HG03442 (cell line): ENCODE data around the gene KLRC3.
"Not testable (repeated sequence)": the region's sequence is repeated elsewhere in the genome, so short reads cannot be mapped to it uniquely, and the experiment has no call there.

Experiments
- ATAC-seq: cut with Tn5 transposase; IDR thresholded peaks from one replicate; pipeline ENCODE4 v1.9.1; 2021; ENCODE audit warnings: mild to moderate bottlenecking, moderate library complexity; ENCODE audit not compliant: unreplicated experiment

KLRC3 gene

GRCh38 chr12:10420334-10420733, at the start of gene KLRC3:
Gene KLRC3, minus strand, starts transcription at chr12:10420595. Its CDS starts 45 bp downstream, at chr12:10420550.
- not testable (repeated sequence) for ATAC-seq

- no peak for ATAC-seq
Measured at GRCh38 chr12:10469701-10470100, 49.3 kb upstream of the KLRC3 start.

DNA sequence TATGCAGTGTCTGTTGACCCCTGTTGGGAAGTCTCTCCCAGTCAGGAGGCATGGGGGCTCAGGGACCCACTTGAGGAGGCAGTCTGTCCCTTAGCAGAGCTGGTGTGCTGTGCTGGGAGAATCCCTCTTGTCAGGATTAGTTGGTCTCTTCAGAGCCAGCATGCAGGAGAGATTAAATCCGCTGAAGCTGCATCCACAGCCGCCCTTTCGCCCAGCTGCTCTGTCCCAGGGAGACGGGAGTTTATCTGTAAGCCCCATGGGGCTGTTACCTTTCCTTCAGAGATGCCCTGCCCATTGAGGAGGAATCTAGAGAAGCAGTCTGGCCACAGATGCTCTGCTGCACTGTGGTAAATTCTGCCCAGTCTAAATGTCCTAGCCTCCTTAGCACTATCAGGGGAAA, 45.9 kb upstream of the KLRC3 start:
- ATAC-seq: no peak

GRCh38 chr12:10457760-10458159, 37.4 kb upstream of the KLRC3 start:
- ATAC-seq: no peak

DNA sequence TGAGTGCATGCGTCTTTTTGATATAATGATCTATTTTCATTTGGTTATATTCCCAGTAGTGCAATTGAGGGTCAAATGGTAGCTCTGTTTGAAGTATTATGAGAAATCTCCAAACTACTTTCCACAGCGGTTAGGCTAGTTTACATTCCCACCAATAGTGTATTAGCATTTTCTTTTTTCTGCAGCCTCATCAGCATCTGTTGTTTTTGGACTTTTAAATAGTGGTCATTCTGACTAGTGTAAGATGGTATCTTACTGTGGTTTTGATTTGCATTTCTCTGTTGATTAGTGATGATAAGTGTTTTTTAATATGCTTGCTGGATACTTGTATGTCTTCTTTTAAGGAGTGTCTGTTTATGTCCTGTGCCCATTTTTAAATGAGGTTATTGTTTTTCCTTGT, 36.5 kb upstream of the KLRC3 start:
- no peak for ATAC-seq

DNA sequence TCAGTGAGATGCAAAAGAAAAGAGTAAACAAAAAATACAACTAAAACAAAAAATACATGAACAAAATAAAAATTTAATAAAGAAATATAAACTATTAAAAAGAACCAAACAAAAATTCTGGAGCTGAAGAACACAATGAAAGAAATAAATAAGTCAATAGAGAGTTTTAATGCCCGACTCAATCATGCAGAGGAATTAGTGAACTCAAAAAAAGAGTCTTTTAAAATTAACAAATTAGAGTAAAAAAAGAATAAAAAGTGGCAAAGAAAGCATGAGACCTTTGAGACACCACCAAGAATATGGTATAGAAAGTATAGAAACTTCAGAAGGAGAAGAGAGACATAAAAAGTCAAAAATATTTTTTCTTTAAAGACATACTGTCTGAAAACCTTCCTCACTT, 35.4 kb upstream of the KLRC3 start:
- ATAC-seq: no peak

DNA sequence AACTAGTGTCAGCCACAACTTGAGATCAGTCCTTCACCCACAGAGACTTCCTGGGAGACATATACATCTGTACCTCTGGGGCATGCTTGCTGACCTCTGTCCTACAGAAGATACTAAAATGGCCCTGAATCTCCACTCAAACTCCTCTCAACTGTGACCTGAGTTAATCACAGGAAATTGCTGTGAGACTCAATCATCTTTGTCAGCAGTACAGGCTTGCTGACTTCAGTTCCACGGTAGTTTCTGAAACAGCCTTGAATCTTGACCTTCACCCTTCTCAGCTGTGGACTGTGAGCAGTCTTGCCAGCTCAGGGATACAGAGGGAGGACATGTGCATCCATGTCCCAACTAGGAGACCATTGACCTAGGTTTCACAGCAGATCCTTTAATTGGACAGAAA, 34.1 kb upstream of the KLRC3 start:
- no peak for ATAC-seq

- no peak for ATAC-seq
Measured at GRCh38 chr12:10453156-10453555, 32.8 kb upstream of the KLRC3 start, which contains the start of gene KLRC1. Gene KLRC1, minus strand, starts transcription at chr12:10453377. Its CDS starts 2,221 bp downstream, at chr12:10451156.

DNA sequence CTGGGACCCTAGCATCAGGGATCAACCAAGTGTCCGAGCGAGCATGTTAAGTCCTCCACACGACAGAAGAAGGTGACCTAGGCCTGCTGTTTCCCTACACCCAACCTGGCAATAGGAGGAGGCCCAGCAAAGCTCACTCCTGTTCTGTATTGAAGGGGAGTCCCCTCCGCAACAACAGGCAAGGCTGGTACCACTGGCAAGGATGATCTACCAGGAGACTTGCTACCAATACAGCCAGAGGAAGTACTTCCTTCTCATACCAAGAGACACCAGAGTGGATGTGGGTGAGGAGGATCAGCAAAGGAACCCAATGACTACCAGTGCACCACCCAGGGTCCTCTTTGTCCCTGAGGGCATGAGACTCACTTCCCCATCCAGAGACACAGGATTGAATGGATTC, 27.8 kb upstream of the KLRC3 start:
- ATAC-seq: no peak

GRCh38 chr12:10446052-10446451, 25.7 kb upstream of the KLRC3 start:
- not testable (repeated sequence) for ATAC-seq

GRCh38 chr12:10441144-10441543, 20.7 kb upstream of the KLRC3 start:
- not testable (repeated sequence) for ATAC-seq

GRCh38 chr12:10439608-10440274, 19.3 kb upstream of the KLRC3 start:
- ATAC-seq: not testable (repeated sequence)

- ATAC-seq: not testable (repeated sequence)
Measured at GRCh38 chr12:10437601-10438000, 17.2 kb upstream of the KLRC3 start.

DNA sequence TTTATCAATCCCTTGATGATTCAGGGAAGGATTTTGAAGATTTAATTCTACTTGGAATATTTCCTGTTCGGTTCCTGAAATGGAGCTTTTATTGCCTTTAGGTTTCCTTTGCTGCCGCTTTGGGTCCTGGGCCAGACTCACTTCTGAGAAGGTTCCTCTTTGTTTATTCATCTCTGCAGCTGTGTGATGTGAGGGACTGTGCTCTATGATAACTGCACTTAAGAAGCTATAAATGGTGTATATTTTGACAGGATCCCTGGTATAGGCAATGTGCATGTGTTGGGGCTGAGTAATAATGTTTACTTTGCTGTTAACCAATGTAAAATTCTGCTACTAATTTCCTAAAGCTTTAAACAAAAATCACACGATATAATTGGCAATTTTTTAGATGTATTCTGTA, 15.4 kb upstream of the KLRC3 start, which contains the start of gene KLRC2:
Gene KLRC2 (minus strand): TSS at position 195 of the 400 bp plus-strand sequence. CDS start 24 bp downstream, at position 171.
- not testable (repeated sequence) for ATAC-seq

DNA sequence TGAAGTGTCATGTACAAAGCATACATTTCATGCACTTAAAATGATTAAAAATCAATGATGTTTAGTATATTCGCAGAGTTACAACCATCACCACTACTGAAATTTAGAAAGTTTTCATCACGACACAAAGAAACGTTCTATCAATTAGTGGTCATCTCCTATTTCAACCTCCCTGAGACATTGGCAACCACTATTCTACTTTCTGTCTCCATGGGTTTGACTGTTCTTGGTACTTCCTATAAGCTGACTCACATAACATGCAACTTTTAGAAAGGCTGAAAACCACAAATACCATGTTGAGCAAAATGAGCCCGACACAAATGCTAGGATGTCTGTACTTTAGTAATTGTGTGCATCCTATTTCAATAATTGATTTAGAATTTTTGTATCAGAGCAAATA, 10.2 kb upstream of the KLRC3 start:
- ATAC-seq: not testable (repeated sequence)

- ATAC-seq: not testable (repeated sequence)
Measured at GRCh38 chr12:10425938-10426337, 5.5 kb upstream of the KLRC3 start.

- ATAC-seq: not testable (repeated sequence)
Measured at GRCh38 chr12:10424260-10424899, 4.0 kb upstream of the KLRC3 start.

GRCh38 chr12:10422159-10422558, 1.8 kb upstream of the KLRC3 start:
- not testable (repeated sequence) for ATAC-seq

DNA sequence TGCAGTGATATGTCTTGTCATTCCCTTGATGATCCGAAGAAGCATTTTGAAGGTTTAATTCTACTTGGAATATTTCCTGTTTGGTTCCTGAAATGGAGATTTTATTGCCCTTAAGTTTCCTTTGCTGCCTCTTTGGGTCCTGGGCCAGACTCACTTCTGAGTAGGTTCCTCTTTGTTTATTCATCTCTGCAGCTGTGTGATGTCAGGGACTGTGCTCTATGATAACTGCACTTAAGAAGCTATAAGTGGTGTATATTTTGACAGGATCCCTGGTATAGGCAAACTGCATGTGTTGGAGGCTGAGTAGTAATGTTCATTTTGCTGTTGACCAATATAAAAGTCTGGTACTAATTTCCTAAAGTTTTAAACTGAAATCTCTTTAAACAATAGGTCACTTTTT, 11.0 kb downstream of the KLRC3 start, which contains the start of gene KLRC4:
Gene KLRC4 (minus strand): TSS at position 366 of the 400 bp plus-strand sequence. CDS start 182 bp downstream, at position 184.
- no peak for ATAC-seq

- ATAC-seq: no peak
Measured at GRCh38 chr12:10408842-10409241, 11.6 kb downstream of the KLRC3 start.

- no peak for ATAC-seq
Measured at GRCh38 chr12:10406725-10407124, 13.7 kb downstream of the KLRC3 start.

- ATAC-seq: no peak
Measured at GRCh38 chr12:10405294-10405693, 15.1 kb downstream of the KLRC3 start.
